Left renal pelvis (tissue), 4 donors: ENCODE measurements around the gene IL17RD. TPM values are rescaled to one million over a fixed set of nuclear protein-coding genes. Genes with fewer than 3 reads are reported as not detected.
A peak's percentile ranks its signal among the peaks of the same experiment; 100 is the strongest.
"Not testable (repeated sequence)": the region's sequence is repeated elsewhere in the genome, so short reads cannot be mapped to it uniquely, and the experiment has no call there.

ENCODE experiments used
- DNase-seq, 4 donors: peaks; one replicate each; pipeline ENCODE4 v3.0.0-alpha.2; 2013; ENCODE audit warnings: low read depth in 4 of 4, low spot score in 3 of 4
- polyA plus RNA-seq, 4 donors: library from polyadenylated mRNA; unstranded; fragments of 120-200 nt; gene quantifications; one replicate each; pipeline ENCODE4 v1.2.1, GENCODE V29; 2013; ENCODE audit not compliant: insufficient read length in 4 of 4

IL17RD gene
- polyA plus RNA-seq, 4 donors, result 47.5 to 86.5 (median 56.1) TPM

GRCh38 chr3:57097536-57097935 lies 67.6 kb downstream of the IL17RD start:
- DNase-seq, result no peak

- no peak for DNase-seq
These were observed 69.8 kb downstream of the IL17RD start for GRCh38 chr3:57095363-57095762.

- DNase-seq, result no peak
These were observed 70.6 kb downstream of the IL17RD start for GRCh38 chr3:57094575-57094974.

GRCh38 chr3:57093971-57094535 lies 71.1 kb downstream of the IL17RD start:
- no peak for DNase-seq

GRCh38 chr3:57093489-57093888 lies 71.7 kb downstream of the IL17RD start:
- no peak for DNase-seq

- no peak for DNase-seq
These were observed 73.5 kb downstream of the IL17RD start for GRCh38 chr3:57091521-57092273.

- no peak for DNase-seq
These were observed 76.1 kb downstream of the IL17RD start for GRCh38 chr3:57089043-57089442.

GRCh38 chr3:57088503-57088902 lies 76.7 kb downstream of the IL17RD start:
- DNase-seq, result no peak

GRCh38 chr3:57087361-57088092 lies 77.6 kb downstream of the IL17RD start:
- no peak for DNase-seq

GRCh38 chr3:57086201-57086600 lies 79.0 kb downstream of the IL17RD start:
- DNase-seq, result no peak

- DNase-seq, result no peak
These were observed 79.9 kb downstream of the IL17RD start for GRCh38 chr3:57085211-57085610.

GRCh38 chr3:57083266-57083995 lies 81.7 kb downstream of the IL17RD start:
- not testable (repeated sequence) for DNase-seq

GRCh38 chr3:57082481-57082880 lies 82.7 kb downstream of the IL17RD start:
- DNase-seq, result no peak

GRCh38 chr3:57081173-57081572 lies 84.0 kb downstream of the IL17RD start:
- no peak for DNase-seq

- no peak for DNase-seq
These were observed 85.0 kb downstream of the IL17RD start for GRCh38 chr3:57080171-57080570.

- no peak for DNase-seq
These were observed 85.7 kb downstream of the IL17RD start for GRCh38 chr3:57079474-57079831.

- peak in 1 of 4 donors; percentile 26 for DNase-seq
These were observed 86.3 kb downstream of the IL17RD start for GRCh38 chr3:57078635-57079473.

GRCh38 chr3:57078344-57078634 lies 86.9 kb downstream of the IL17RD start:
- peak in 1 of 4 donors; percentile 39 for DNase-seq

GRCh38 chr3:57077630-57078343 lies 87.4 kb downstream of the IL17RD start:
- DNase-seq, result no peak

- no peak for DNase-seq
These were observed 88.7 kb downstream of the IL17RD start for GRCh38 chr3:57076422-57076951.
